Measurements from ENCODE around the gene TNNT3.
"Not testable (repeated sequence)": the region's sequence is repeated elsewhere in the genome, so short reads cannot be mapped to it uniquely, and the experiment has no call there.

The TNNT3 gene

DNA sequence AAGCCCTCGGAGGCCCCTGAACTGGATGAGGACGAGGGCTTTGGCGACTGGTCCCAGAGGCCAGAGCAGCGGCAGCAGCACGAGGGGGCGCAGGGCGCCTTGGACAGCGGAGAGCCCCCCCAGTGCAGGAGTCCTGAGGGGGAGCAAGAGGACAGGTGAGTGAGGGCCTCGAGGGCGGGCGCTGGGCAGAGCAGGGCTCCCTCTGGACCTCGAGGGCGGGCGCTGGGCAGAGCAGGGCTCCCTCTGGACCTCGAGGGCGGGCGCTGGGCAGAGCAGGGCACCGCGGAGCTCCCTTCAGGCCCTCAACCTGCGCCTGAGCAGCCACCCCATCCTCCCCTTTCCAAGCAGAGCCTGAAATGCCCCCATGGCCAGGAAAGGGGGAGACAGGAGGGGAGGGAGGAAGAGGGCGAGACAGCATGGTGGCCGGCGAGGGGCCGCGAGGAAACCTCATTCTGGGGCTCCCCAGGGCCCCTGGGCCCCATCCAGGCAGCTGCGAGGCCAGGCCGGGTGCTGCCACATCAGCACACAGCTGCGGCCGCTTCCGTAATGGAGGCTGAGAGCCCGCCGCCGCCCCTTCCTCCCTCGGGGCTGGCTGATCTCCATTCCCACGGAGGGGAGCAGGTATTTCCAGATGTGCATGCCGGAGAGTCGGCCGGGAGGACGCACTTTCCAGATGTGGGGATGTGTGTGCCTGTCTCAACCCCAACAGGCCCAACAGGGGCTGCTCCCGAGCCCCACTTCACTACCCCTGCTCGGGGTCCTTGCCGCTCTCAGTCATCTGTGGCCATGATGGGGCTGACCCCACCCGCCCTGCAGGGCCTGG lies 37.9 kb upstream of the TNNT3 start:
- no peak for DNase-seq

DNA sequence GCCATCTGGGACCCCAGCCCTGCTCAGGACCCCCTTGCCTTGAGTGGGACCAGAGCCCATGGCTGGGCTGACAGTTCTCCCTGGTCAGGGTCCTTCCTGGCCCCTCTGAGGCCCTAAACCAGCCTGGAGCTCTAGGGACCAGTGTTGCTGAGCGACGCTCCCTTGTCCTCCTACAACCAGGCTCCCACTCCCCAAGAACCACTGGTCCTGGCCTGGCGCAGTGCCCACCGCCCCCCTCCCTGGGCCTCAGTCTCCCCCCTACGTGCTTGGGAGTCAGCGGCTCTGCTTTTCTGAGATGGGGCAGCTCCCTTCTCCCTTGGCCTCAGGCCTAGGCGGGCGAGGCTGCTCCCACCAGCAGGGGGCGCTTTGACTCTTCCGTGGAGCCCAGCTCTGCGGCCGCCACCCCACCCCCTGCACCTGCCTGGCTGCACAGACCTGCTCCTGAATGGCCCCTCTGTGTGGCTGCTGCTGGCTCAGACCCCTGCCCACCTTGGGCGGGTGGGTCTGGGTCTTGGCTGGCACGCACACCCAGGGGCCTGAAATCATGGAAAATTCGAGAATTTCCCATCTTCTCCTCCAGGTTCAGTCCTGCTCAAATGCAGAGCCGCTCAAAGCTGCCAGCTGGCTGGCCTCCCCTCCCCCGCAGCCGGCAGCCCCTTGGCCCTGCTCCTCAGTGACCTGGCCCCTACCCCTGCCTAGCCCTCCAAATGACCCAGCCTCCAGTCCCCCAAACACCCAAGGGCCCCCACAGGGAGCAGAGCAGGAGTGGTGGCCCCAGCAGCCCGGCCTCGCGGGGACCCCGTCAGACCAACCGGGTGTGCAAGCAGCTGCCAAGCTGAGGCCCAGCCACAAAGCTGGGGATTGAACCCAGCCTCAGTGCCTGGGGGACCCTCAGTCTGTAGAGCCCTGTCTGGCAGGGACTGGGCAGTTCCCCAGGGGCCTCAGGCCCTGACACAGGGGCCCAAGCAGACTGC lies 37.0 kb upstream of the TNNT3 start:
- peak; percentile 87 for DNase-seq

DNA sequence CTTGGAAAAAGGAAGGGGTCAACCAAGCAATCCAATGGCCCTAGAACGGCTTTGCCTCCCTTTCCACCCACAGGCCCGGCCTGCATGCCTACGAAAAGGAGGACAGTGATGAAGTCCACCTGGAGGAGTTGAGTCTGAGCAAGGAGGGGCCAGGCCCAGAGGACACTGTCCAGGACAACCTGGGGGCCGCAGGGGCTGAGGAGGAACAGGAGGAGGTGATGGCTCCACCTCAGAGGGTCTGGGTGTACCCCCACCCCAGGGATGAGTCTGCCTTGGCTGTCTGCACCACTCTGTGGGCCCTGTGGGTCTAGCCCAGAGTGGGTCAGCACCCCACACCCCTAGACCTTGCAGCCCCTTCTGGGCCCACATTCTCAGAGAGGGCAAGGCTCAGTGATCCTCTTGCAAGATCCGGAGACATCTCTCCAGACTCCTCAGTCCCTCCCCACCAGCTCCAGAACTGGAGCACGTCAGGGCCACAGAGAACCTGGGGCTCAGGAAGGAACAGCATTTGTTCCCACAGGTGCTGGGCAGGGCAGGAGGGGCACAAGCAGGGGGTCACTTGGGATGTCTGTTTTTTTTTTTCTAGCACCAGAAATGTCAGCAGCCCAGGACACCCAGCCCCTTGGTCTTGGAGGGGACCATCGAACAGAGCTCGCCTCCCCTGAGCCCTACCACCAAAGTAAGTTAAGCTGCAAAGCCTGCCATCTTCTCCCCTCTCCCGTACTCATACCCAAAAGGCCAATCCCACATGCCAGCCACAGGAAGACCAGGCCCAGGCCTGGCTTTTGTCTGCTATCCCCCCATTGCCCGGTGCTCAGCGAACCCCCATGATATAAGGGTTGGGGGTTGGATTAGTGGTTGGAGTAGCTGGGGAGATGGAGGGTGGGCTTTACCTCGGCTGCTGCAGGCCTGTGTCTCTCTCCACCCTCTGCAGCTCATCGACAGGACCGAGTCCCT lies 35.9 kb upstream of the TNNT3 start:
- DNase-seq: no peak

DNA sequence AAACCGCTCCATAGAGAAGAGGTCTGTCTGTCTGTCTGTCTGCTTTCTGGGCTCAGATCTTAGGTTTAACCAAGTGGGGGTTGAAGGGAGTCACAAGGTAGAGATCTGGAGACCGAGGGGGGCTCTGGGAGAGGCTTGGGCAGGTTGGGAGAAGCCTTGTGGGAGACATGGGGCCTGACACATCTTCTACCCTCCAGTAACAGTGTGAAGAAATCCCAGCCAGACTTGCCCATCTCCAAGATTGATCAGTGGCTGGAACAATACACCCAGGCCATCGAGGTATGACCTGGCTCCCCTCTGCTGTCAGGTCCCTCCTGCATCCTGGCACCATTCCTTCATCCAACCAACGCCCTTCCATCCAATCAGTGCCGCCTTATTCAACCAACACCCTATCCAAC lies 35.2 kb upstream of the TNNT3 start:
- DNase-seq: no peak

DNA sequence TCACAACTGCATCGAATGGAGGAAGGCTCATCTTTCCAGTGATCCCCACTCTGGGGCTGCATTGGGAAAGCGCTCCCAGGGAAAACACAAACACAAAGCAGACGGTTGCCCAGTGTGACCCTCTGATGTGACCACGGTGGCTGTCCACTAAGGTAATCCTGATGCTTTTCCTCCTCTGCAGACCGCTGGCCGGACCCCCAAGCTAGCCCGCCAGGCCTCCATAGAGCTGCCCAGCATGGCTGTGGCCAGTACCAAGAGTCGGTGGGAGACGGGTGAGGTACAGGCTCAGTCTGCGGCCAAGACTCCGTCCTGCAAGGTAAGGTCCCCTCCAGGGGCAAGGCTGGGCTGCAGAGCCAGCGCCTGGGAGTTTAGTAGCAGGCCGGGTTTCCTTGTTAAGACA lies 33.0 kb upstream of the TNNT3 start:
- not testable (repeated sequence) for DNase-seq

DNA sequence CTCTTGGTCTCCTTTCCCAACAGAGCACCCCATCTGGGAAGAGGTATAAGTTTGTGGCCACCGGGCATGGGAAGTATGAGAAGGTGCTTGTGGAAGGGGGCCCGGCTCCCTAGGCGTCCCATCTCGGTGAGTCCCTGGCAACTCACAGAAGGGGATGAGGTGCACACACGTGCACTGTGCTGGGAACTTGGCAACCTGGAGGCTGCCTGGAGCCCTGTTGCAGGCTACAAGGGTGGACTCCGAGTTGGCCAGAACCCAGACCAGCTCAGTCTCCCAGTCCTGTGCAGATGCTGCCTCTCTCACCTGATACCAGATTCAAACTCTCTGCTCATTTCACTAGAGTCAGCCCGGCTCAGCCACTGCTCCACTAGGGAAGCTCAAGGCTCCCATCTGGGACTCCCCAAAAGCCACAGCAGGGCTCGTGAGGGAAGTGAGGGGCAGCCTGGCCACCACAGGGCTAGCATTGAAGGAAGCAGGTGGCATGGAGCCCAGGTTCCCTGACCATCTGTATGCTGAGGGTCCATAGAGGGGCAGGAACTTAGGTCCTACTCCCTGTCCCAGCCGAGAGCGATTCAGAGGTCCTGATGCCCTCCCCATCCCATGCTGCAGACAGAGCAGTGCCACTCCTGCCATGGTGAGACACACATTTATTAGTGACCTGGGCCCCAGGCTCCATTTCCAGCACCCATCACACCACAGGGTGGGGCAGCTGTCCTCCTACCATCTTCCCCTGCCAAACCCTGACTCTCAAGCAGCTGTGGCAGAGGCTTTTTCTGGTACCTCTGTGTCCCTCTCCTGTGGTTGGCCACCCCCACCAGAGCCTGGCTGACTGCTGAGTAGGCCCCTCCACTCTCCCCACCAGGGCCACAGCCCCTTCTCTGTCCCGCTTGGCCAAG lies 31.8 kb upstream of the TNNT3 start:
- no peak for DNase-seq

DNA sequence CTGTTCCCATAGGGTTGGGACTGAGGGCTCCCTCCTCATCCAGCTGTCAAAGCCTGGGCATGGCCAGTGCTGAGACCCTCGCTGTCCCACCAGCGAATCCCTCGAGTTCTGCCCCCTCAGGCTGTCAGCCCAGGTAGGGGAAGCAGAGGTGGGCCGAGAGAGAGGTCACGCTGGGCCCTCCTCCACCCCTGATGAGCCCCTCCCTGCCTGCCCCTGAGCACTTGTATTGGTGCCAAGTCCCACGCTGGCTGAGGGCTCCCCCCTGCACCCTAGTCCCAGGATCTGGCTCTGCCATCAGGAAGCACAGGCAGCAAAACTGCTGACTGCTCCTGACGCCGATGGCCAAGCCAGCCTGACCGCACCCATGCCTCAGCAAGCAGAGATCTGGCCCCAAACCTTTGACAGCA lies 31.2 kb upstream of the TNNT3 start:
- DNase-seq: no peak

DNA sequence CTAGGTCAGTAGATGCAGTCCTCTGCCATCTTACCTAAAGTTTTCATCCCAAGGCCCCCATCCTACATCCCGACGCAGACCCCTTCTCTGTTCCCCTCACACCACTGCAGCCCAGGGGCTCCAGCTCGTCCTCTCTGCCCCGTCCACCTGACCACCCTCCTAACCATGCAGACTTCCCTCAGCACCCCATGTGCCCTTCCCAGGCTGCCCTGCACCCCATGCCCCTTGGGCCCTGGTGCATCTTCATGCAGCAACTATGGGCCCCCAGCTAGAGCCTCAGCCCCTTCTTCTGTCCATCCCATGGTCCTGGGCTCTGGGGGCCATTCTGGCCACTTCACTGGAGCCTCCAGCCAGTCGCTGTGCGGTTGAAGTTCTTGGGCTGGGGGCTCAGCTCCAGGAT lies 30.7 kb upstream of the TNNT3 start:
- no peak for DNase-seq

DNA sequence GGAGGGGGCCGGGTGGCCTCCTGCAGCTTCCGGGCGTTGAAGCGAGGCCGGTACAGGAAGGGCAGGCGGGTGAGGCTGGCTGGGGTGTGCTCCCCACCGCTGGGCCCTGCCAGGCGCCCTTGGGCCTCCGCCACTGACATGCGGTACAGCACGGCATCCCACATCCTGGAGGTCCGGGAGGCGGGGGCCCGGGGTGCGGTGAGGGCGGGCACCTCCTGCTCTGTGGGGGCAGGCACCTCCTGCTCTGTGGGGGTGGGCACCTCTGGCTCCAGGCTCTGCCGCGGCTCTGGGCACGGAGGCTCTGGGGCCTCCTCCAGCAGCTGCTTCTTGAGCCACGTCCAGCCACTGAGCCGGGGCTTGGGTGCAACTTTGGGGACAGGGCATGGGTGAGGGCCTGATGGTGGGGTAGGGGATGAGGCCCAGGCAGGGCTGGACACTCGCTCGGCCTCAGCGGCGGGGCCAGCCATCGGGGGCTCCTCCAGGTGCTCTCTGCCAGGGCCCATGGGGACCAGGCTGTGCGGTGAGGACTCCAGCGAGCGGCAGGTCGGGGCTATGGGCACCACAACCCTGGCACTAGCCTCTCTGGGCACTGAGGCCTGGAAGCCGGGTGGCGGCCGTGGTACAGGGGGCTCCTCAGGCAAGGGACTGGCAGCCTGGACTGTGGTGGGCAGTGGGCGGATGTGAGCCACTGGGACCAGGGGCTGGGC lies 30.1 kb upstream of the TNNT3 start:
- peak; percentile 73 for DNase-seq

DNA sequence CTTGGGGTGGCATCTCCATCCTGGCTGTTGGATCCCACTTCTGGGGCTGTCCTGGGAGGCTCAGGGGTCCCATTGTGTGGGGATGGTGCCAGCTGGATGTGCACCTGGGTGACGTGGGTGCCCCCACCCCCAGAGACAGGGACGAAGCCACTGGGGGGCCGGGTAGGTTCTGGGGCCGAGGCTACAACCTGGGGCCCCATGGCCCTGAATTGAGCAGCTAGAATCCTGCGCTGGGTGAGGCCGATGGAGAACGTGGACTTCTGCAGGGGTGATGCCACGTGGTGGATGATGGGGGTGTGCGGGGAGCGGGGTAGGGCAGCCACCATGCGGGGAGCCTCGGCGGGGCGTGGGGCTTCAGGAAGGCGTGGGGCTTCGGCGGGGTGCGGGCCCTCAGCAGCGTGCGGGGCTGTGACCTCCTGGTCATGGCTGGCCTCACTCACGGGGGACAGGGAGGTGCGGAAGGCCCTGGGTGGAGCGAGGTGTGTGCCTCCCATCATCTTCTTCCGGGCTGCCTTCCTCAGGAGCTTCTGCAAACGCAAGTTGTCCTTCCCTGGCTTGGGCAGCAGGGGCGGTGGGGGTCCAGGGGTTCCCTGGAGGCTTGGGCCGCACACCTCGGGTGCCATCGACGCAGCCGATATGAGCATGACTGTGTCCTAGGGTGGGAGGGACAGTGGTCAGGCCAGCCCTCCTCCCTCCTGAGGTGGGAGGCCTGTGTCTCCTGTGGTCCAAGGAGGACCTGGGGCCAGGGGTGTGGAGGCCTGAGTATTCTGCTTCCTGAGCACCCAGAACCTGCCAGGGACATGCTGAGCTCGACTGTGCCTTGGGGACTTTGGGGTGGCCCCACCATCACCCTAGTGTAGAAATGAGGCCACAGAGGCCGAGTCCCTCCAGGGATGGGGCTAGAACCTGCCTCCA lies 29.3 kb upstream of the TNNT3 start:
- DNase-seq: peak; percentile 54

DNA sequence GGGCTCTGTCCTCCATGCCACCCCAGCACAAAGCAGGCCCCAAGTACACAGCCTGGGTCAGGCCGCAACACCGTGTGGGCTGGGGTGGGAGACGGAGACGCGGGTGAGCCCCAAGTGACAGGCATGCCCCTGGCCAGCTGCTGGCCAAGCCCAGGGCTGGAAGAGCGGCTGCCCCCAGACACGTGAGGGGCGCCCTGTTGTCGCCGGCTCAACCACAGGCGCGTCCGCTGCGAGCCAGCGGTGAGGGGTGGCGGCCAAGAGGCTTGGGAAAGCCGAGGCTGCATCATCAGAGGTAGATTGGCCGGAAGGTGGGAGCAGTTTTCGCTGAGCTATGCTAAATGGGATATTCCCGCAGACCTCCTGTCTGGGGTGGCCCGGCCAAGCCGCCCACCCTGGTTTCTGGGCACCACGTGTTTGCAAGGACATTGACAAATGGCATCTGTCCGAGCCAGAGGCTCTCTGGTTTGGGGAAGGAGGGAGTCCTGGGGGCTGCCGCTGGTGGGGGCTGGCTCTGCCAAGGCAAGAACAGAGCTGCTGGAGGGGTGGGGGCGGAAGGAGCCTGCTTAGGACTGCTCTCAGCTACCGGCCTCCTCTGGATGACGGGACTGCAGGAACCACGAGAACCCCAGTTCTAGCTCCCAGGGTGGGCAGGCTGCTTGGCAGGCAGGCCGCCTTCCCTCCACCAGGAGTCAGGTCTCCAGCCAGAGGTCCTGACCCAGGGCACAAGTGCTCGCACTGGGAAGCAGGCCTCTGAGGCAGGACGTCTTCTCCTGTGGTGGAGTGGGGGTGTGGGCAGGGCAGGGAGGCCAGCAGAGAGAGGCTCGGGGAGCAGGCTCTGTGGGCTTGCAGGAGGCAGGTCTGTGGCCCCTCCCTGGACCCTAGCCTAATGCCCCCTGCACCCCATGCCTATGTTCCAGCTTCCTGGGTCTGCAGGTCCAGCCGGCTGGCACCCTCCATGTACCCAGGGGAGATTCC lies 28.4 kb upstream of the TNNT3 start:
- no peak for DNase-seq

DNA sequence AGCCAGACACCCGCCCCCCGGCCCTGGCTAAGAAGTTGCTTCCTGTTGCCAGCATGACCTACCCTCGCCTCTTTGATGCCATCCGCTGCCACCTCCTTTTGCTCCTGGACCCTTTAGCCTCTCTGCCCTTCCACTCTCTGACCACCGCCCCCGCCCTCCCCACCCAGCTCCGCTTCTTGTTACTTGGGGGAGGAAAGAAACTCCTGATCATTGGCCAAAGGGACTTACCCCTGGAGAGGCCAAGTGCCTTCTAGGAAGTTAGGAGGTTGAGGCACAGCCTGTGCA lies 27.7 kb upstream of the TNNT3 start, which contains the start of gene PRR33:
Gene PRR33 (minus strand): TSS at position 65 of the 285 bp plus-strand sequence. CDS start 1,311 bp downstream, outside the sequence.
- no peak for DNase-seq

DNA sequence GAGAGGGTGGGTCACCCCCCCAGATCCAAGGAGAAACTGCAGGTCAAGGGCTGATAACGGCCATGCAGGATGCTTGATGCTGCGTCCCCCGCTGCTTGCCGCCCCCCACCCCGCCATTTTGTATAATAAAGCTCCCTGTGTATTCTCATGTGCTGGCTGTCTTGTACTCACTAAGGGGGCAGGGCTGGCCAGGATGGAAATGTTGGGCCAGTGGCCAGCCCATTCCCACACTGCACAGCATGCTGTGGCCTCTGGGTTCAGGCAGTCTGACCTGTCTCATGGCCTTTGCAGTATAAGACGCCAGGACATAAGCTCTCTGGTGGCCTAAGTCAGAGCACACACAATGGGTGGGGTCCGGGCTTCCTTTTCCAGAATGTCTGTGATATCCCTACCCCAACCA lies 27.4 kb upstream of the TNNT3 start:
- DNase-seq: no peak

DNA sequence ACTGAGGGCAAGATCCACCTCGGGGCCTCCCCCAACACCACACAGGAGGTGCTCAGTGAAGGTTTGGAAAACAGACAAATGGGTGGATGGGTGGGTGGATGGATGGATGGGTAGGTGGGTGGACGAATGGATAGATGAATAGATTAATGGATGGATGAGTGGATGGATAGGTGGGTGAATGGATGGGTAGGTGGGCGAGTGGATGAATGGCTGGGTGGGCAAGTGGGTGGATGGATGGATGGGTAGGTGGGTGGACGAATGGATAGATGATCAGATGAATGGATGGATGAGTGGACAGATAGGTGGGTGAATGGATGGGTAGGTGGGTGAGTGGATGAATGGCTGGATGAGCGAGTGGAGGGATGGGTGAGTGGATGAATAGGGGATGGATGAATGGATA lies 26.9 kb upstream of the TNNT3 start:
- no peak for DNase-seq

DNA sequence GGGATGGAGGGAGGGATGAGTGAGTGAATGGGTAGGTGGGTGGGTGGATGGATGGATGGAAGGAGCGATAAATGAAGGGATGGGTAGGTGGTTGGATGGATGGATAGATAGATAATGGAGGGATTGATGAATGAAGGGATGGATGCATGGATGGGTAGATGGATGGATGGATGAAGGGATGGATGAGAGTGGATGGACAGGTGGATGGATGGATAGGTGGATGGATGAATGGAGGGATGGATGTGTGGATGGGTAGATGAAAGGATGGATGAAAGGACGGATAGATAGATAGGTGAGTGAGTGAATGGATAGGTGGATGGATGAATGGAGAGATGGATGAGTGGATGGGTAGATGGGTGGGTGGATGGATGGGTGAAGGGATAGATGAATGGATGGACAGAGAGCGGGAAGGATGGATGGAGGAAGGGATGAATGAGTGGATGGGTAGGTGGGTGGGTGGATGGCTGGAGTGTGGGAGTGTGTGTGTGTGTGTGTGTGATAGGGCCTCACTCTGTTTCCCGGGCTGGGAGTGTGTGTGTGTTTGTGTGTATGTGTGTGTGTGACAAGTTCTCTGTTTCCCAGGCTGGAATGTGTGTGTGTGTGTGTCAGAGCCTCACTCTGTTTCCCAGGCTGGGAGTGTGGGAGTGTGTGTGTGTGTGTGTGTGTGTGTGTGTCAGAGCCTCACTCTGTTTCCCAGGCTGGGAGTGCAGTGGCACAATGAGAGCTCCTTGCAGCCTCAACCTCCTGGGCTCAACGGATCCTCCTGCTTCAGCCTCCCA lies 25.7 kb upstream of the TNNT3 start:
- DNase-seq: no peak

DNA sequence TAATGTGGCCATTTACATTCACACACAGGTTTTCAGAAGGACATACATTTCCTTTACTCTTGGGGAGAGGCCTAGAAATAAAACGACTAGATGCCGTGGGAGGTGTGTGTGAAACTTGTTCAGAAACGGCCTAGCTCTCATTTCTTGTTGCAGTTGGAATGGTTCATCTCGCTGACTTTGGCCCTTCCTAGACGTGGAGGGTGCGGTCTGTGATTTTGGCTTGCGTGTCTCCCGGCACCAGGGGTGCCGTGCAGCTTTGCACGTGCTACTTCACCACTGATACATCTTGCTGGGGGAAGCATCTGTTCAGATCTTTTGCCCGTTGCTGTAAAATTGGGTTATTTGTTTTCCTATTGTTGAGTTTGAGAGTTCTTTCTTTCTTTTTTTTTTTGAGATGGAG lies 24.7 kb upstream of the TNNT3 start:
- DNase-seq: no peak

DNA sequence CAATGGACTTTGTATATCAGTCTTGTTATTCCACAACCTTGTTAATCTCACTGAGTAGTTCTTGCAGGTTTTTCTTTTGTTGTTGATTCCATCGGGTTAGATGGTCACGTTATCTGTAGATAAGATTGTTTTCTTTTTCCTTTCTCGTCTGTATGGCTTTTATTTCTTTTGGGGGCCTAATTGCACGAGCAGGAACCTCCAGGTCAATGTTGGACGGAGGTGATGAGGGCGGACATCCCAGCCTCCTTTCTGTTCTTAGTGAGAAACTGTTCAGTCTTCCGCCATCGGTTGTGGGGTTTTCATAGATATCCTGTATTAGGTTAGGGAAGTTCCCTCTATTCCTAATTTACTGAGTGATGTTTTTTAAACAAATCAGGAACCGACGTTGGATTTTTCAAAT lies 23.0 kb upstream of the TNNT3 start:
- no peak for DNase-seq

DNA sequence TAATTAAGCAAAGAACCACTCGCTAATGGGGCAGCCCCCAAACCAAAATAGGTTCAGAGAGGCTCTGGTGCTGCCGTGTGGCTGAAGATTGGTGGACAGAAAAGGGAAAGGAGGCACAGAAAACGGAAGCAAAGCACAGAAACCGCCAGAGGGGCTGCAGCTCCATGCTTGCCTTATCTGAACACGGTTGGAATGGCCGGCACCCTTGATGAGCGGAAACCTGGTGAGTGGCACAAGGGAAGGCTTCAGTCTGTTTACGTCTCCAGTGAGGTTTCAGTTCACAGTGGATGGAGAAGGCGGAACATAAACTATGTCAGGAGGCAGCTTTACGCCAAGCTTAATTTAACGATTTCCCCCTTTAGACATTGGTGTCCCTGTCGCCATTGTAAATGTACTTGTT lies 22.6 kb upstream of the TNNT3 start:
- no peak for DNase-seq

Measured in activated CD4-positive, alpha-beta T cell treated with anti-CD3 and anti-CD28 coated beads for 48 hours (primary cell).